Rectal smooth muscle tissue (tissue), 1 donor: Measurements from ENCODE around the gene SERPINA3.
"Not testable (repeated sequence)": the region's sequence is repeated elsewhere in the genome, so short reads cannot be mapped to it uniquely, and the experiment has no call there.

ENCODE experiments used
- H3K27ac ChIP-seq: one replicate; pipeline ENCODE4 v1.7.0; 2013; ENCODE audit warnings: low read depth, low read length, inconsistent platforms
- H3K27me3 ChIP-seq: one replicate; pipeline ENCODE4 v1.7.0; 2013; ENCODE audit warnings: low read length; ENCODE audit not compliant: control insufficient read depth, insufficient read depth
- H3K36me3 ChIP-seq: one replicate; pipeline ENCODE4 v1.7.0; 2013; ENCODE audit warnings: low read length; ENCODE audit not compliant: control insufficient read depth, insufficient read depth
- H3K4me1 ChIP-seq: one replicate; pipeline ENCODE4 v1.7.0; 2013; ENCODE audit warnings: low read length; ENCODE audit not compliant: control insufficient read depth, insufficient read depth
- H3K4me3 ChIP-seq: one replicate; pipeline ENCODE4 v1.7.0; 2013; ENCODE audit warnings: low read length
- H3K9ac ChIP-seq: one replicate; pipeline ENCODE4 v1.7.0; 2013; ENCODE audit warnings: low read length

Gene SERPINA3

DNA sequence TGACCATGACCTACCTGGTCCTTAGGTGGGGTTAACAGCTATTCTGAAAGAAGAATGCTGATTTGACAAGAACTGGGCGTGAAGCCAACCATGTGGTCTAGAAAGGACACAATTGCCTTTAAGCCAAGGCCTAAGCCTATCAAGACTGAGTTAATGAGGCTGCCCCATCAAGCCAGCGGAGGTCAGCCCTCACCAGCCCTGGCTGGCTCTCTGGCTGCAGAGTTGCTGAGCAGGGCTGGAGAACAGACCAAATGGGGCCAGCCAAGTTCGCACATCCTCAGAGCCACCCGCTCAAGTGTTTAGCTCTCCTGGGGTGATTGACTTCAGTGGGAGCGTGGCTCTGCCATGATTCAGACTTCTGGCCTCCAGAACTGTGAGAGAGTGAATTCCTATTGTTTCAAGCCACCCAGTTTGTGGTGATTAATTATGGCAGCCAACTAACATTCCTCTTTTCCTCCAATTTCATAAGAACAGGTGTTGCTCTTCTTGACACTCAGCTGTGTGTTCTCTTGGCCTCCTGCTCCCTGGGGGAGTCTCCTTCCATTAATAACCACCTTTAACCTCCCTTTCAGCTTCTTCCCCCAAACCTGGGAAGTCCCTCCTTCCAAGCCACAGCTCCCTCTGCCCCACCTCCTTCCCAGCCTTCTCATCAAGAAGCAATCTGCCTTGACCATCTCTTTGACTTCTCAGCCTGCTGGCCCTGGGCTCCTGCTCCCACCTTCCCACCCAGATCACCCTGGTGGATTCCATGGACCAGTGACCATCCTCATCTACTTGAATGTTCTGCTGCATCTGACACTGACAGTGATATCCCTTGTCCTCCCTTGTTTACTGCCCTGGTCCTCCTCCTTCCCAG is 36.2 kb upstream of the SERPINA3 start:
- H3K27me3 ChIP-seq = no peaks in the 10 kb centered on the region
- no peak overlapping the region for H3K27ac ChIP-seq
- no peaks in the 10 kb centered on the region for H3K4me1 ChIP-seq
- H3K4me3 ChIP-seq = no peak overlapping the region
- H3K9ac ChIP-seq = no peak overlapping the region
- no peaks in the 10 kb centered on the region for H3K36me3 ChIP-seq

DNA sequence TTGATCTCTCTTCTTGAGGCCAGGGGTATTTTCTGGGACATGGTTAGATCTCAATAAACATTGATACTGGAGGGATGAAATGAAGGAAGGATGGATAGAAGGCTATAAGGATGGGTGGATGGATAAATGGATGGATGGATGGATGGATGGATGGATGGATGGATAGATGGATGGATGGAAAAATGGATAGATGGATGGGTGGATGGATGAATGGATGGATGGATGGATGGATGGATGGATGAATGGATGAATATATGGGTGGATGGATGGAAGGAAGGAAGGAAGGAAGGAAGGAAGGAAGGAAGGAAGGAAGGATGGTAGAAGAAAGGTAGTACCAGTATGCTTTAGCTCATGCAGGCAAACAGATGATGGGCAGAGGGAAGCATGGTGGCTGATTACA is 34.7 kb upstream of the SERPINA3 start:
- H3K4me3 ChIP-seq, H3K27me3 ChIP-seq, H3K9ac ChIP-seq, H3K4me1 ChIP-seq, H3K27ac ChIP-seq, H3K36me3 ChIP-seq: not testable (repeated sequence)

DNA sequence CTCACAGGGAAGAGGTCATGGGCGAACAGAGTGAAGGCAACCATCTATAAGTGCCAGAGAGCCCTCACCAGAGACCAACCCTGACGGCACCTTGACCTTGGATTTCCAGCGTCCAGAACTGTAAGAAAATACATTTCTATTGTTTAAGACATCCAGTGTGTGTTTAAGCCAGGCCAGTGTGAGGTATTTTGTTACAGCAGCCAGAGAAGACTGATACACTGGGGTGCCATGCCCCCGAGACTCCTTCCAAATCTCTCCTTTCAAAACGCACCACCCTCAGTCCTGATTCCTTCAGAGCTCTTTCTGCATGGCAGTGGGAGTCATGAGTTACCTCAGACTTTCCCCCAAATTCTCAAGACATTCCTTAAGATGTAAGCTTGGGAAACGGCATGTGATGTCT is 33.5 kb upstream of the SERPINA3 start:
- H3K36me3 ChIP-seq = no peaks in the 10 kb centered on the region
- H3K4me1 ChIP-seq = no peaks in the 10 kb centered on the region
- H3K4me3 ChIP-seq = no peak overlapping the region
- no peaks in the 10 kb centered on the region for H3K27me3 ChIP-seq
- no peak overlapping the region for H3K9ac ChIP-seq
- no peak overlapping the region for H3K27ac ChIP-seq

DNA sequence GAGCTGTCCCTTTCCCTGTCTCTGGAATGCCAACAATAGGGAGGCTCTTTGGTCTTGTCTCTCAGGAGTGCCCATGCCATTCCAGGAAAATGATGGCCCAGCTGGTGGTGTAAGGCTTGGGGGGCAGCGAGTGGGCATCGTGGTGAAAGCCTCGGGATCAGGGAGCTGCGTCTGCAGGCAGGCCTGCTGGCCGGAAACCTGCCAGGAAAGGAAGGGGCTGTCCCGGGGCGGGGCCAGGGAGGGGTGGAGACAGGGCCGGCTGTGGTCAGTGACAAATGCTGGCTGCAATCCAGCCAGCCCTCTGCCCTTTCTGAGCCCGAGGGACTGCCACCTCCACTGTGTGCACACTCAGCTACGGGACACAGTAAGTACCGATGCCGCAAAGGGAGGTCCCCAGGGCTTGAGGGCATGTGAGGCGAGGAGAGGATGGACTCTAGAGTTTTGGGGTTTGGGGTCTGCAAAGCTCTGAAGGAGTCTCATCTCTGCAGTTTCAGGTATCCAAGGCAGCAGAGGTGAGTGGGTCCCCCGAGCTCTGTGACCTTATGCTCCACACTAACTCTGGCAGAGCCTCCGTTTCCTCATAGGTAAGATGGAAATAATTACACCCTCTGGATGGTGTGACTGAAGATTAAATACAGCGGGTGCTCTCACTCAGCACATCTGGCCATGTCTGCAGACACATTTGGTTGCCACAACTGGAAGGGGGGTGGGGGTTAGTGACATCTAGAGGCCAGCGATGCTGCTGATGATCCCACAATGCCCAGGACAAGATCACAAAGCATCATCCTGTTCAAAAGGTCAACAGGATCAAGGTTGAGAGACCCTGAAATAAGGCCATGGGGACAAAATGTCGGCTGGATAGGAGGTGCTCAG is 30.8 kb upstream of the SERPINA3 start, which contains the start of gene SERPINA5:
SERPINA5 (plus strand) TSS at position 300 of the 873 bp plus-strand sequence. CDS start 5,937 bp downstream, outside the sequence.
- Histone ChIP-seq H3K27ac (no peak within 1 kb of the TSS), H3K27me3 (no peaks in the 10 kb centered on the region), H3K4me3 (no peak within 1 kb of the TSS), H3K4me1 (no peaks in the 10 kb centered on the region), H3K36me3 (no peaks in the 10 kb centered on the region), H3K9ac (no peak within 1 kb of the TSS)

DNA sequence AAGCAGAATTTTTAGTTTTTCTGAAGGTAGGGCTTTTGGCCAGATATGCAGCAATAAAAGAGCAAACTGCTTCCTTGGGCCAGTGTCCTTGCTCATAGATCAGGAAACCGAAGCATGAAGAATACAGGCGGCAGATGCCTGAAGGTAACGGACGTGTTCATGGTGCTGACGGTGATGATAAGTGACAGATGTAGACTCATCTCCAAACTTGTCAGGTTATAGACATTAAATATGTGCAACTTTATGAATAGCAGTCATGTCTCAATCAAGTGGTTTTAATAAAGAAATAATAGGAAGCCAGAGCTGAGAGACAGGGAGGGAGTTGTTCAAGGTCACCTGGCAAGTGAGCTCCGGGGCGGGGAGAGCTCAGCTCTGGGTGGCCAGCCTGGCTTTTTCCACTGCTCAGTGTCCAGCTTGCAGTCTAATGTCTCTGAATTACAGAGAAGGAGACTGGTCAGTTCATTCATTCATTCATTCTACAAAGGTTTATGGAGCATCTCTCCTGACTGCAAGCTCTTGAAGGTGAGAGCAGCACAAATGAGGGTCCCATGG is 29.9 kb upstream of the SERPINA3 start:
- H3K36me3 ChIP-seq = no peaks in the 10 kb centered on the region

DNA sequence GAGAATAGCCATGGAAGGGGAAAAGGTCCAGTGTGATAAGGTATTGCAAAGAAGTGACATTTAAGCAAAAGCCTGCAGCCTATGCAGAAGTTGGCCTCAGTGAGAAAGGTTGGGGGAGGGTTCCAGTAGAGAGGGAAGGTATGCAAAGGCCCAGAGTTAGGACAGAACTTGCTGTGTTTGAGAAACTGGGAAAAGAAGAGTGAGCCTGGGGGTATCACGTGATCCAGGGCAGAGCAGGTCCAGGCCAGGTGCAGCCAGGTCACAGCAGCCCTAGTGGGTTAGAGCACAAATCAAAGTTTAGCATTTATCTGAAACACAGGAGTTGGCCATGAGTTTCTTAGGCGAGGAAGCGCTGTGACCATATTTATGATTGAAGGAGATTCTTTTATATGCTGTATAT is 29.3 kb upstream of the SERPINA3 start:
- Histone ChIP-seq H3K36me3 (no peaks in the 10 kb centered on the region), H3K9ac (no peak overlapping the region), H3K4me1 (no peaks in the 10 kb centered on the region), H3K27ac (no peak overlapping the region), H3K27me3 (no peaks in the 10 kb centered on the region), H3K4me3 (no peak overlapping the region)

More for the DNA sequence above, 29.9 kb upstream of the SERPINA3 start:
- Histone ChIP-seq H3K4me3 (no peak overlapping the region), H3K27ac (no peak overlapping the region), H3K9ac (no peak overlapping the region), H3K27me3 (no peaks in the 10 kb centered on the region), H3K4me1 (no peaks in the 10 kb centered on the region)

DNA sequence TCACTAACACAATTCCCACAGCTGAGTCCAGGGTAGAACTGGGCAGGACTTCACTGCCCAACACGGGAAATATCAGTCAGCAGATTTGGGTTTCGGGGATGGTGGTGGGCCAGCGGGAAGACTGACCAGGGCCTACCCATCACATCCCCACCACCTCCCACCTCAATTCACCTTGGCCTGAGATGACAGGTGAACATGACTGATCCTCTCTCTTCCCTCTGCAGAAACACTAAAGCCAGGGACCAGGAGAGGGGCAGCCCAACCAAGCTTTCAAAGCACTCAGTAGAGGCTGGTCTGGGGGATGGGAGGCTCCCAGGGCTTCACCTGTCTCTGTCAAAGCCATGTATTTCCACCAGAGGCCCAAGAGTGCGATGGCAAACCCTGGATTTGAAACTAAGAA is 28.6 kb upstream of the SERPINA3 start:
- no peaks in the 10 kb centered on the region for H3K4me1 ChIP-seq
- H3K9ac ChIP-seq = no peak overlapping the region
- H3K27ac ChIP-seq = no peak overlapping the region
- no peaks in the 10 kb centered on the region for H3K27me3 ChIP-seq
- no peak overlapping the region for H3K4me3 ChIP-seq
- no peaks in the 10 kb centered on the region for H3K36me3 ChIP-seq

DNA sequence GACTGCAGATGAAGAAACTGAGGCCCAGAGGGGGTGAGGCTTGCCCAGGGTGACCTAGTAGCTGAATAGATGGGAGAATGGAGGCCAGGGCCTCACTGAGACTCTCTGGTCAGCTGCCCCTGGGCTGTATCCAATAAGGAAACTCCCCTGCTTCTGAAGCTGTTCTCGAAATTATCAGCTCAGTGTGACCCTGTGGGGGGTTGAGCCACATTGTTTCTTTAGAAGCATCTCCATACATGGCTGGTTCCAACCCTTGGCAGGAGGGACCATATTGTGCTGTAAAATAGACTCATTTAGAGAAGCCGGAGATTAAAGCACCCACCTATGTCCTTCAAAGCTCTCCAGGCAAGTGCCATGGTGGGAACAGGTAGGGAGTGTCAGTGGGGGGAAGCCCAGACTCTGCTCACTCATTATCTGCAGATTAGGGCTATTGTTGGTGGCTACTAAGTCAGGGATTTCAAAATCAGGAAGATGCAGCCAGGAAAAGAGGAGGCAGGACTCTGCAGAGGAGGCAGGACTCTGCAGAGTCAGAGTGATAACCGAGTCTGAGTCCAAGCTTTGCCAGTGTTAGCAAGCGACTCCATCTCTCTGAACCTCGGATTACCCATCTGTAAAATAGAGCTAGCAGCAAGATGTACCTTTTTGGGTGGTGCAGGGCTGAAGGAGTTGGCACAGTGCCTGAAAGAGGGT is 27.5 kb upstream of the SERPINA3 start:
- Histone ChIP-seq H3K36me3 (no peaks in the 10 kb centered on the region), H3K4me1 (no peaks in the 10 kb centered on the region), H3K27me3 (no peaks in the 10 kb centered on the region), H3K4me3 (no peak overlapping the region), H3K9ac (no peak overlapping the region), H3K27ac (no peak overlapping the region)

DNA sequence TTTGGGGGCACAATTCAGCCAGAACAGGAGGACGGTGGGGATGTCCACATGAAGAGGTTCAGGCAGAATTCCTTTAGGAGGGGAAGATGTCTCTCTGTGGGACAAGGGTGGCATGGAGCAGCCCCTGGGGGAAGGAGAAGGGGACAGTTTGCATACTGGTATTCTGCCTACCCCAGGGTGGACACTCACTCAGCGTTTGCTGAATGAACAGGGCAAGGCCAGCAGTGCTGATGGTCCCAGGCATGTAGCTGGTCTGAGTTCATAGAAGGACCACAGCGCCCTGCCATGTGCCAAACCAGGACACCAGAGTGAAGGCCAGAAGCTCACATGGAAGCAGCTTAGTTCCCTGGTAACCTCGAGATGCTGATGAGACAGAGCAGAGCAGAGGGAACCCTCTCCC is 25.6 kb upstream of the SERPINA3 start:
- no peaks in the 10 kb centered on the region for H3K27me3 ChIP-seq
- no peak overlapping the region for H3K27ac ChIP-seq
- H3K9ac ChIP-seq = no peak overlapping the region
- no peak overlapping the region for H3K4me3 ChIP-seq
- no peaks in the 10 kb centered on the region for H3K4me1 ChIP-seq
- no peaks in the 10 kb centered on the region for H3K36me3 ChIP-seq

DNA sequence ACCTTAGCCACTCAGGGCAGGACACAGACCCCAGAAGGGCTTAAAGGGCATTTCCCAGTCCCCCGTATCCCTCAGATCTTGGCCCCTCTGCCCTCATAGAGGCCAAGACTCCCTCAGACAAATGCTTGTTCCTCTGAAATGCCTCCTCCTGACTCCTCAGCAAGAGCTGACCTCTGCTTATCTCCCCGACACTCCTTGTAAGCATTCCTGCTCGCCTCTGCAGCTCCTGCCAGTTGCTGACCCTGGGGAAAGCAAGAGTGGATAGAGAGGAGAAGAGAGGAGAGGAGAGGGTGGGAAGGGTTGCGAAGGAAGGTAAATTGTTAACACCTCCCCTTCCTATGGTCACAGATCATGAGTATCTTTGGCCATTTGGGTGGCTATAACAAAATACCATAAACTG is 23.9 kb upstream of the SERPINA3 start:
- Histone ChIP-seq H3K4me1 (no peaks in the 10 kb centered on the region), H3K27ac (no peak overlapping the region), H3K36me3 (no peaks in the 10 kb centered on the region), H3K27me3 (no peaks in the 10 kb centered on the region), H3K4me3 (no peak overlapping the region), H3K9ac (no peak overlapping the region)

DNA sequence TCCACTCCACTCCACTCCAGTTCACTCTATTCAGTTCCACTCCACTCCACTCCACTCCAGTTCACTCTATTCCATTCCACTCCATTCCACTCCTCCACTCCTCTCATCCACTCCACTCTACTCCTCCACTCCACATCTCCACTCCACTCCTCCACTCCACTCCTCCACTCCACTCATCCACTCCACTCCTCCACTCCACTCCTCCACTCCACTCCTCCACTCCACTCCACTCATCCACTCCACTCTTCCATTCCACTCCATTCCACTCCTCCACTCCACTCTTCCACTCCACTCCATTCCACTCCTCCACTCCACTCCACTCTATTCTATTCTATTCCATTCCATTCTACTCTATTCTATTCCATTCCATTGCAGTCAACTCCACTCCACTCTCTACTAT is 21.1 kb upstream of the SERPINA3 start:
- Histone ChIP-seq H3K9ac (no peak overlapping the region), H3K36me3 (no peaks in the 10 kb centered on the region), H3K4me1 (no peaks in the 10 kb centered on the region), H3K27me3 (no peaks in the 10 kb centered on the region), H3K4me3 (no peak overlapping the region), H3K27ac (no peak overlapping the region)

DNA sequence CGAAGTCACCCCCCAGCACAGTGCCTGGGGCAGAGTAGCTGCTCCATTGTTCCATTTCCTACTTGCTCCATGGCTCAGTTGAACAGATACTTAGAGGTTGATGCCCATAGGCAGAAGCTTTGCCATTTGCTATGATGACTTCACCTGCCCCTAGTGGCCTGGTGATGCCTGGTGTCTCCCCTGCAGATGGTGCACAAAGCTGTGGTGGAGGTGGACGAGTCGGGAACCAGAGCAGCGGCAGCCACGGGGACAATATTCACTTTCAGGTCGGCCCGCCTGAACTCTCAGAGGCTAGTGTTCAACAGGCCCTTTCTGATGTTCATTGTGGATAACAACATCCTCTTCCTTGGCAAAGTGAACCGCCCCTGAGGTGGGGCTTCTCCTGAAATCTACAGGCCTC is 20.3 kb upstream of the SERPINA3 start:
- Histone ChIP-seq H3K9ac (no peak overlapping the region), H3K4me3 (no peak overlapping the region), H3K27ac (no peak overlapping the region), H3K4me1 (no peaks in the 10 kb centered on the region), H3K27me3 (no peaks in the 10 kb centered on the region), H3K36me3 (no peaks in the 10 kb centered on the region)
